K562 (cell line): ENCODE data around the gene PCDH18. TPM values are rescaled to one million over a fixed set of nuclear protein-coding genes. Genes with fewer than 3 reads are reported as not detected.

Source experiments
- ATAC-seq: fragments of 200-7000 bp; cut with Tn5 transposase; 3 replicates; pipeline ENCODE4 v1.9.1; 2020; ENCODE audit warnings: moderate library complexity
- BruUV-seq: library from RNA; stranded (reverse); fragments of 400-500 nt; replicated peaks from 2 replicates; lab custom pipeline; 2021; lab: Mats Ljungman, UMichigan
- CTCF ChIA-PET: fragments of 300-600 bp; formaldehyde crosslinking; extraction: SDS; loops from one replicate; lab custom pipeline; 2021; ENCODE audit warnings: low intra/inter-chr PET ratio; lab: Yijun Ruan, JAX
- POLR2A ChIA-PET: fragments of 300-600, 350-650 bp; sonication (Branson Sonifier 250); formaldehyde crosslinking; extraction: SDS; loops from one replicate; lab custom pipeline; 2021; ENCODE audit warnings: antibody characterized with exemption, inconsistent platforms; lab: Yijun Ruan, JAX
- DNase-seq, 4 experiments: peaks; one replicate each; pipeline versions ENCODE4 v3.0.0 to v3.0.0-alpha.2; 2011 to 2018; ENCODE audit warnings: low spot score in 3 of 4, mixed read lengths in 3 of 4; ENCODE audit errors: extremely low read depth in 1 of 4
- FAIRE-seq: peaks from 2 replicates; lab custom pipeline; 2011; peaks lifted over from hg19 to GRCh38; lab: Jason Lieb, UNC
- H2AFZ ChIP-seq: 2 replicates; pipeline ENCODE4 v1.6.0; 2011; ENCODE audit warnings: low read depth, low read length, control low read depth, inconsistent platforms
- H3K27ac ChIP-seq: fragments of 200-600 bp; 3 replicates; pipeline ENCODE4 v1.8.0; 2011; ENCODE audit warnings: low read depth, mild to moderate bottlenecking, control low read depth, inconsistent platforms, low read length, moderate library complexity, mixed read lengths; ENCODE audit errors: extremely low read depth
- H3K27me3 ChIP-seq, 2 experiments: fragments of 300-600 bp in 1 of 2; 2 replicates in 1 of 2; 3 replicates in 1 of 2; pipeline versions ENCODE4 v1.6.0 to v1.8.0; 2011; ENCODE audit warnings: inconsistent platforms in 2 of 2, low read length in 2 of 2, mild to moderate bottlenecking in 1 of 2, mixed read lengths in 1 of 2, moderate library complexity in 1 of 2; ENCODE audit not compliant: control insufficient read depth in 2 of 2, insufficient read depth in 2 of 2
- H3K36me3 ChIP-seq: fragments of 300-600 bp; 3 replicates; pipeline ENCODE4 v1.8.0; 2011; ENCODE audit warnings: mild to moderate bottlenecking, low read length, inconsistent platforms; ENCODE audit not compliant: control insufficient read depth, insufficient read depth
- H3K4me1 ChIP-seq, 2 experiments: fragments of 200-600 bp in 1 of 2; replicated peaks in 1 of 2; 2 replicates in 1 of 2; 3 replicates in 1 of 2; pipeline versions ENCODE4 v1.5.1 to v1.8.0; 2011; ENCODE audit warnings: inconsistent platforms in 2 of 2, low read length in 2 of 2, mild to moderate bottlenecking in 1 of 2, mixed read lengths in 1 of 2, moderate library complexity in 1 of 2; ENCODE audit not compliant: control insufficient read depth in 2 of 2, insufficient read depth in 2 of 2
- H3K4me2 ChIP-seq: 2 replicates; pipeline ENCODE4 v1.6.1; 2011; ENCODE audit warnings: low read length, control low read depth, inconsistent platforms, mixed read lengths; ENCODE audit not compliant: insufficient read depth
- H3K4me3 ChIP-seq: fragments of 200-600 bp; sonication (generic), shearing (Covaris generic); 2 replicates; pipeline ENCODE4 v1.5.1; 2016; ENCODE audit warnings: control low read depth, inconsistent platforms
- H3K79me2 ChIP-seq: fragments of 200-600 bp; 3 replicates; pipeline ENCODE4 v1.8.0; 2011; ENCODE audit warnings: low read length, inconsistent platforms; ENCODE audit not compliant: control insufficient read depth, insufficient read depth
- H3K9ac ChIP-seq, 2 experiments: 2 replicates each; pipeline versions ENCODE4 v1.6.0 to v1.6.1; 2011; ENCODE audit warnings: low read depth in 2 of 2, low read length in 2 of 2, control low read depth in 1 of 2, inconsistent platforms in 1 of 2, mild to moderate bottlenecking in 1 of 2, mixed read lengths in 1 of 2; ENCODE audit not compliant: insufficient read depth in 1 of 2
- H3K9me1 ChIP-seq: one replicate; pipeline ENCODE4 v1.6.0; 2011; ENCODE audit warnings: inconsistent platforms, mild to moderate bottlenecking, low read length, moderate library complexity; ENCODE audit not compliant: control insufficient read depth, insufficient read depth
- H3K9me3 ChIP-seq: replicated peaks from 2 replicates; pipeline ENCODE4 v1.5.1; 2011; ENCODE audit warnings: low read depth, low read length, inconsistent platforms; ENCODE audit not compliant: control insufficient read depth, insufficient read depth
- H4K20me1 ChIP-seq: replicated peaks from 2 replicates; pipeline ENCODE4 v1.6.1; 2011; ENCODE audit warnings: low read length, inconsistent platforms, mixed read lengths; ENCODE audit not compliant: control insufficient read depth, insufficient read depth
- BCL6 ChIP-seq: fragments of 250-450 bp; sonication (Bioruptor Pico); IDR thresholded peaks from 2 replicates; pipeline ENCODE4 v1.4.0; 2020
- DIDO1 ChIP-seq: fragments of 450-650 bp; IDR thresholded peaks from 2 replicates; pipeline ENCODE4 v1.6.1; 2016; ENCODE audit warnings: low read depth, missing biosample characterization, missing genetic modification characterization
- ETS1 ChIP-seq: conservative IDR thresholded peaks from 2 replicates; pipeline ENCODE4 v1.6.1; 2011; ENCODE audit warnings: low read depth, mild to moderate bottlenecking, low read length; ENCODE audit not compliant: control insufficient read depth
- FOXM1 ChIP-seq, 2 experiments: fragments of 450-650 bp in 1 of 2; sonication (generic) in 1 of 2; formaldehyde crosslinking in 1 of 2; IDR thresholded peaks; 2 replicates each; pipeline versions ENCODE4 v1.6.1 to v1.9.0; 2017 to 2022; ENCODE audit warnings: low read depth in 2 of 2, mild to moderate bottlenecking in 2 of 2, missing genetic modification reagents in 1 of 2, moderate library complexity in 1 of 2
- FOXO4 ChIP-seq: fragments of 450-650 bp; formaldehyde crosslinking; IDR thresholded peaks from 2 replicates; pipeline ENCODE4 v1.4.0; 2020; ENCODE audit warnings: mild to moderate bottlenecking, moderate library complexity
- GTF2A2 ChIP-seq: IDR thresholded peaks from 2 replicates; pipeline ENCODE4 v1.6.1; 2016; ENCODE audit warnings: mild to moderate bottlenecking, missing genetic modification characterization, missing compliant biosample characterization
- KDM2B ChIP-seq: fragments of 250-450 bp; sonication (Bioruptor Pico); IDR thresholded peaks from 2 replicates; pipeline ENCODE4 v1.8.0; 2021; ENCODE audit warnings: mild to moderate bottlenecking, moderate library complexity
- PHB2 ChIP-seq: fragments of 450-650 bp; IDR thresholded peaks from 2 replicates; pipeline ENCODE4 v1.6.1; 2017; ENCODE audit warnings: low read depth
- RBM25 ChIP-seq: fragments of 200-400 bp; formaldehyde crosslinking; IDR thresholded peaks from 2 replicates; pipeline ENCODE4 v1.6.1; 2018; ENCODE audit warnings: low read length, low read depth, moderate library complexity; ENCODE audit not compliant: severe bottlenecking
- SMARCB1 ChIP-seq: IDR thresholded peaks from 2 replicates; pipeline ENCODE4 v1.6.1; 2011; ENCODE audit warnings: improper control_type of control experiment, low read depth; ENCODE audit not compliant: insufficient read length
- STAG1 ChIP-seq: sonication (generic); formaldehyde crosslinking; IDR thresholded peaks from 2 replicates; pipeline ENCODE4 v1.5.0; 2020; ENCODE audit warnings: missing genetic modification reagents, borderline replicate concordance
- TCF3 ChIP-seq: sonication (generic); formaldehyde crosslinking; IDR thresholded peaks from 2 replicates; pipeline ENCODE4 v1.4.0; 2020; ENCODE audit warnings: mild to moderate bottlenecking, missing genetic modification reagents
- TFAP4 ChIP-seq: sonication (generic); formaldehyde crosslinking; IDR thresholded peaks from 2 replicates; pipeline ENCODE4 v1.8.0; 2022; ENCODE audit warnings: missing genetic modification reagents, mild to moderate bottlenecking, moderate library complexity, borderline replicate concordance
- USF1 ChIP-seq: sonication (generic); formaldehyde crosslinking; IDR thresholded peaks from 2 replicates; pipeline ENCODE4 v1.9.0; 2022; ENCODE audit warnings: mild to moderate bottlenecking, missing genetic modification reagents
- ZBTB5 ChIP-seq: fragments of 450-650 bp; IDR thresholded peaks from 2 replicates; pipeline ENCODE4 v1.6.1; 2017; ENCODE audit warnings: antibody characterized with exemption
- ZNF436 ChIP-seq: fragments of 250-450, 450-650 bp; sonication (Bioruptor Pico); formaldehyde crosslinking; IDR thresholded peaks from 2 replicates; pipeline ENCODE4 v1.7.0; 2020; ENCODE audit warnings: mild to moderate bottlenecking
- ZNF77 ChIP-seq: fragments of 250-450 bp; sonication (Bioruptor Pico); IDR thresholded peaks from 2 replicates; pipeline ENCODE4 v1.5.0; 2020
- WGBS: fragments of 100-300 bp; shearing (Covaris generic); methylation state at CpG from one replicate; pipeline ENCODE4 v1.1.6; 2016; ENCODE audit warnings: low coverage, mixed read lengths; ENCODE audit not compliant: insufficient coverage; ENCODE audit errors: missing lambda C conversion rate; 5-methylcytosine and 5-hydroxymethylcytosine counted together
- in situ Hi-C: fragments of 300-500 bp; cut with MboI; formaldehyde crosslinking; loops from 4 replicates; pipeline ENCODE4 v1.15.0; 2018; ENCODE audit warnings: inconsistent platforms, mixed read lengths
- intact Hi-C: fragments of 100-400 bp; cut with micrococcal nuclease; formaldehyde crosslinking; loops from 2 replicates; pipeline ENCODE4 v1.14.2; 2022
- polyA plus RNA-seq, 8 experiments: library from polyadenylated mRNA; depleted of rRNA in 4 of 8; stranded (reverse) in 5 of 8; unstranded in 3 of 8; fragments of >200 nt; fragmentation: Nextera tagmentation in 2 of 8; fragmentation: Illumina TruSeq in 1 of 8; extraction: Ambion mirVana in 2 of 8; extraction: Trizol in 1 of 8; gene quantifications; 2 replicates each; pipeline versions ENCODE4 v1.2.1 to v1.2.3, GENCODE V29; 2011 to 2014; ENCODE audit warnings: inconsistent platforms in 1 of 8, missing spikeins in 1 of 8
- total RNA-seq, 7 experiments: library from RNA; depleted of rRNA in 6 of 7; stranded (reverse); fragments of >200 nt in 6 of 7; fragmentation: Illumina TruSeq in 2 of 7; extraction: Trizol in 2 of 7; gene quantifications; 2 replicates each; pipeline versions ENCODE4 v1.2.1 to v1.2.3, GENCODE V29; 2011 to 2021; ENCODE audit warnings: low replicate concordance in 1 of 7

The PCDH18 gene
- total and polyA plus RNA-seq, 9 of the 15 experiments (the other 6 are each of a cell fraction or from before 2014, with no cell fraction given): 0.04 to 0.09 TPM; not detected in 7

- no peak for ATAC-seq
- Histone ChIP-seq H2AFZ (no peak overlapping the region), H3K9me3 (no peaks in the 10 kb centered on the region), H3K79me2 (no peaks in the 10 kb centered on the region), H3K9me1 (no peaks in the 10 kb centered on the region), H3K4me1 (no peaks in the 10 kb centered on the region), H3K27me3 (no peaks in the 10 kb centered on the region), H3K27ac (no peak overlapping the region), H3K36me3 (no peaks in the 10 kb centered on the region), H3K4me2 (no peak overlapping the region), H3K4me3 (no peak overlapping the region), H3K9ac (no peak overlapping the region), H4K20me1 (no peaks in the 10 kb centered on the region)
- TF ChIP-seq PHB2 (no peak), DIDO1 (no peak), ZNF77 (CRISPR knock-in tag) (no peak), ZBTB5 (no peak), RBM25 (no peak), STAG1 (CRISPR knock-in tag) (no peak), GTF2A2 (tag) (no peak), ZNF436 (CRISPR knock-in tag) (no peak), FOXM1 (IDR thresholded peaks at IDR 0.05; ENCODE audit: low read depth) (no peak), FOXM1 (CRISPR knock-in tag; IDR thresholded peaks at IDR 0.05; ENCODE audit: low read depth) (no peak), FOXO4 (CRISPR knock-in tag) (no peak), TFAP4 (CRISPR knock-in tag) (no peak), USF1 (CRISPR knock-in tag) (no peak), TCF3 (CRISPR knock-in tag) (no peak), ETS1 (no peak), BCL6 (no peak), KDM2B (CRISPR knock-in tag) (no peak), SMARCB1 (no peak)
- ChIA-PET CTCF (no interaction called here), POLR2A (no interaction called here)
- WGBS: 0% methylated on average over 1 of the region's 1 CpG
- in situ Hi-C loops: no loop called here
- FAIRE-seq: no peak
- intact Hi-C loops: no loop called here
- no TSS peak for BruUV-seq
- no peak for DNase-seq
Observed at GRCh38 chr4:137474711-137475301, 57.5 kb downstream of the PCDH18 start.
